Suppressor macrophage treated with lipopolysaccharide for 4 hours (primary cell): ENCODE results near the gene SLC47A1.

Experiments used
- DNase-seq: peaks from one replicate; pipeline ENCODE4 v3.0.0-alpha.2; 2020

Gene SLC47A1

DNA sequence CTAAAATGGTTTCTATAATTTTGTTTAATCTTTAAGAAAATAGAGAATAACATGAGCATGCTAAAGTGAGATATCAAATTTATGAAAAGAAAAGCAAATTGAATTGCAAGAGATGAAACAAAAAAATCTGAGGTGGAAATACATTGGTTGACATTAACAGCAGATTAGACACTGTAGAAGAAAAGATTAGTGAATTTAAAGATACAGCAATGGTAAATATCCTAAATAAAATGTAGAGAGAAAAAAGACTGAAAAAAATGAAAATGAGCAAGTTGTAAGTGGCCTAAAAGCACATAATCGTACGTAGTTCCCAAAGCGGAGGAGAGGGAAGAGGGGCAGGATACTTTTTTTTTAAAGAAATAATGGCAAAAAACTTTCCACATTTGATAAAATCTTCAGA lies 84.4 kb downstream of the SLC47A1 start:
- DNase-seq, result no peak

DNA sequence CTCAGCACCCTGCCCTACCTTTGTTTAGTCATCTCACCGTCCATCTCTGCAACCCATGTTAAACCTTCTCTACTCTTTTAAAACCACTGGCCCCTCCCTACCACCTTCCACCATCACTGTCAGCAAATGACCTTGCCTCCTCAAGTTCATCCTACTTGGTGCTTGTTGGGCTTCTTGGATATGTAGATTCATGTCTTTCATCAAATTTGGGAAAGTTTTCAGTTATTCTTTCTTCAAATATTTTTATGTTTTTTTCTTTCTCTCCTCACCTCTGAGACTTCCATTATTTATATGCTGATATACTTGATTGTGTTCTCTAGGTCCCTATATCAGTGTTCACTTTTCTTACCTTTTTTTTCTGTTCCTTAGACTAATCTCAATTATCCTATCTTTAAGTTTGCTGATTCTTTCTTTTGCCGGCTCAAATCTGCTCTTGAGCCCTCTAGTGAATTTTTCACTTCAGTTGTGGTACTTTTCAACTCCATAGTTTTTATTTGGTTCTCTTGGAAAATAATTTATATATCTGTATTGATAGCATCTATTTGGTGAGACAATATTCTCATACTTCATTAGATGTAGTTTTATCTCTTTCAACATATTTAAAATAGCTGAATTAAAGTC lies 86.2 kb downstream of the SLC47A1 start:
- no peak for DNase-seq

DNA sequence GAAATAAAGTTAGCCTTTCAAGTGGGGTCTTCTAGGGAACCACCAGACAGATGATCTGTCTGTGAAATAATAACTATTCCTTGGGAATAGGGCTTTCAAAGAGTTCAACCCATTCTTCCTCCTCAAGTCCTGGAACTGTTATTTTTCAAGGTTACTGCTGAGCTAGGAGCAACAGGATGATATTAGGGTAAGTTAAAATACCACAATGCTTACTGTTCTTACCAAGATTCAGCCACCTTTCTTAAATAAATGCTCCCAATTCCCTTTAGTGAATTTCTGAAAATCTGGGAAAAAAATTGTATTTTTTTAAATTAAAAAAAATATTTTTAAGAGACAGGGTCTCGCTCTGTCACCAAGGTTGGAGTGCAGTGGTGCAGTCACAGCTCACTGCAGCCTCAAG lies 88.0 kb downstream of the SLC47A1 start:
- no peak for DNase-seq

DNA sequence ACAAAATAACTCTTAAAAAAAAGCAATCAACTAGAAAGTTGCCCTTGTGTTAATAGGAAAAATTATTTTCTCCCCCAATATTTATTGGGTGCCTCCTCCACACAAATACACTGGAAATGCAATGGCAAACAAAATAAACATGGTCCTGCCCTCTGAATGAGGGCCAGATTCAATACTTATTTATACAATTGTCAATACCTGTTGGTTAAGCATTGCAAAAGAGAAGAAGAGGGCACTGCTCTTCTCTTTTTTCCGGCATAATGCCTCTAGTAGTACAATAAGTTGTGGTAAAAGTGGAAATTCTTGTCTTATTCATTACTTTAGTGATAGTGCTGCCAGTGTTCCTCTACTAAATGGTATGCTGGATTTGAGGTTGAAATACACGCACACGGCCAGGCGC lies 92.4 kb downstream of the SLC47A1 start:
- DNase-seq, result no peak
